Sigmoid colon (tissue), 7 donors: Measurements from ENCODE around the gene ORM1. TPM values are rescaled to one million over a fixed set of nuclear protein-coding genes. Genes with fewer than 3 reads are reported as not detected.
A peak's percentile ranks its signal among the peaks of the same experiment; 100 is the strongest.

Source experiments
- DNase-seq: peaks from one replicate; pipeline ENCODE4 v3.0.0-alpha.2; 2019
- H3K27ac ChIP-seq, 4 donors: fragments of 200-600 bp; sonication (generic); one replicate each; pipeline ENCODE4 v1.5.1; 2016 to 2019; ENCODE audit warnings: mild to moderate bottlenecking in 1 of 4
- H3K27me3 ChIP-seq, 3 donors: fragments of 200-600 bp; sonication (generic); one replicate each; pipeline ENCODE4 v1.5.1; 2019; ENCODE audit warnings: mild to moderate bottlenecking in 1 of 3
- H3K36me3 ChIP-seq, 4 donors: fragments of 200-600 bp; sonication (generic); one replicate each; pipeline ENCODE4 v1.5.1; 2016 to 2019
- H3K4me1 ChIP-seq, 4 donors: fragments of 200-600 bp; sonication (generic); one replicate each; pipeline ENCODE4 v1.5.1; 2017 to 2019
- H3K4me3 ChIP-seq, 4 donors: fragments of 200-600 bp; sonication (generic); one replicate each; pipeline ENCODE4 v1.5.1; 2017 to 2019; ENCODE audit warnings: mild to moderate bottlenecking in 2 of 4, moderate library complexity in 1 of 4
- H3K9me3 ChIP-seq, 4 donors: fragments of 200-600 bp in 3 of 4; sonication (generic) in 3 of 4; one replicate each; pipeline versions ENCODE4 v1.5.1 to v1.6.1; 2013 to 2019
- CTCF ChIP-seq, 4 experiments: fragments of 450-650 bp in 3 of 4; fragments of 200-600 bp in 1 of 4; IDR thresholded peaks; one replicate each; pipeline ENCODE4 v1.5.1; 2016 to 2019; ENCODE audit warnings: antibody characterized with exemption in 4 of 4, mild to moderate bottlenecking in 3 of 4, moderate library complexity in 2 of 4
- EP300 ChIP-seq, 4 donors: sonication (generic); formaldehyde crosslinking; IDR thresholded peaks; one replicate each; pipeline ENCODE4 v1.6.1; 2017; ENCODE audit warnings: antibody characterized with exemption in 4 of 4
- POLR2A ChIP-seq, 2 donors: fragments of 450-650 bp; IDR thresholded peaks; one replicate each; pipeline ENCODE4 v1.6.1; 2016; ENCODE audit warnings: antibody characterized with exemption in 2 of 2, mild to moderate bottlenecking in 2 of 2, moderate library complexity in 2 of 2
- POLR2AphosphoS5 ChIP-seq, 4 donors: sonication (generic); formaldehyde crosslinking; IDR thresholded peaks; one replicate each; pipeline ENCODE4 v1.6.1; 2017; ENCODE audit warnings: antibody characterized with exemption in 4 of 4
- WGBS, 2 donors: extraction: QIAGEN DNeasy Blood & Tissue Kit; methylation state at CpG; one replicate each; pipeline ENCODE4 v1.1.7; 2013; 5-methylcytosine and 5-hydroxymethylcytosine counted together
- intact Hi-C: fragments of 100-400 bp; cut with DNase I; formaldehyde crosslinking; loops from one replicate; pipeline ENCODE4 v1.15.1; 2023
- polyA plus RNA-seq, 3 donors: library from polyadenylated mRNA; stranded (reverse); fragments of 200-250 nt; gene quantifications; one replicate each; pipeline ENCODE4 v1.2.3, GENCODE V29; 2013
- total RNA-seq, 4 donors: library from RNA; depleted of rRNA; stranded (reverse); fragments of >200 nt; gene quantifications; one replicate each; pipeline ENCODE4 v1.1.0, GENCODE V29; 2016
- donor health status: healthy with polysubstance abuse.
- donor health status: Bipolar disorder and iron deficiency.
- donor health status: healthy.

The ORM1 gene
- total and polyA plus RNA-seq, 7 donors = 1.1 to 1.8 TPM; not detected in 5

GRCh38 chr9:114344188-114344566, 21.3 kb downstream of the ORM1 start:
- no peaks in the 10 kb centered on the region for H3K9me3 ChIP-seq
- 88 to 91% methylated on average over 11 of the region's 11 CpGs for WGBS, 2 donors
- no peak overlapping the region for H3K4me3 ChIP-seq
- intact Hi-C loops = loop anchor here (5.0 kb wide), 2 partner anchors 308 to 673 kb away; no protein-coding TSS in a partner anchor
- TF ChIP-seq POLR2AphosphoS5 (IDR thresholded peaks at IDR 0.05) (no peak), EP300 (IDR thresholded peaks at IDR 0.05) (no peak), POLR2A (IDR thresholded peaks at IDR 0.05) (no peak), CTCF (IDR thresholded peaks at IDR 0.05) (no peak)
- H3K27me3 ChIP-seq = no peaks in the 10 kb centered on the region
- DNase-seq = no peak
- peaks cover 0 to 46% (median 33%) of the 10 kb centered on the region in 4 donors for H3K4me1 ChIP-seq
- H3K27ac ChIP-seq = peak overlapping the region in 3 of 4 donors; percentile 74 to 87 (median 85)
- peaks cover 17 to 82% (median 28%) of the 10 kb centered on the region in 4 donors for H3K36me3 ChIP-seq

- H3K27ac ChIP-seq = peak overlapping the region in 3 of 4 donors; percentile 74 to 87 (median 85)
- H3K4me3 ChIP-seq = no peak overlapping the region
- no peaks in the 10 kb centered on the region for H3K9me3 ChIP-seq
- no peaks in the 10 kb centered on the region for H3K27me3 ChIP-seq
- H3K4me1 ChIP-seq = peaks cover 0 to 52% (median 38%) of the 10 kb centered on the region in 4 donors
- no peak for TF ChIP-seq CTCF (IDR thresholded peaks at IDR 0.05)
- peak in 3 of 4 donors; percentile 26 to 61 (median 47) for TF ChIP-seq POLR2AphosphoS5 (IDR thresholded peaks at IDR 0.05)
- peak in 2 of 4 donors; percentile 17 to 78 for TF ChIP-seq EP300 (IDR thresholded peaks at IDR 0.05)
- DNase-seq = no peak
- intact Hi-C loops = loop anchor here (5.0 kb wide), 2 partner anchors 308 to 673 kb away; no protein-coding TSS in a partner anchor
- WGBS, 2 donors = 74 to 83% methylated on average over 3 of the region's 3 CpGs
- peaks cover 14 to 80% (median 28%) of the 10 kb centered on the region in 4 donors for H3K36me3 ChIP-seq
Measured at GRCh38 chr9:114344692-114345091, 21.8 kb downstream of the ORM1 start.

GRCh38 chr9:114345493-114346065, 22.7 kb downstream of the ORM1 start:
- H3K9me3 ChIP-seq = no peaks in the 10 kb centered on the region
- TF ChIP-seq CTCF (IDR thresholded peaks at IDR 0.05) (no peak), POLR2A (IDR thresholded peaks at IDR 0.05) (no peak), EP300 (IDR thresholded peaks at IDR 0.05) (no peak), POLR2AphosphoS5 (IDR thresholded peaks at IDR 0.05) (no peak)
- DNase-seq = no peak
- H3K4me1 ChIP-seq = peaks cover 0 to 56% (median 40%) of the 10 kb centered on the region in 4 donors
- intact Hi-C loops = no loop called here
- H3K27me3 ChIP-seq = no peaks in the 10 kb centered on the region
- peaks cover 13 to 80% (median 29%) of the 10 kb centered on the region in 4 donors for H3K36me3 ChIP-seq
- no peak overlapping the region for H3K4me3 ChIP-seq
- 94 to 97% methylated on average over 7 of the region's 7 CpGs for WGBS, 2 donors
- H3K27ac ChIP-seq = peak overlapping the region in 2 of 4 donors; percentile 85 to 87

- peaks cover 13 to 80% (median 26%) of the 10 kb centered on the region in 4 donors for H3K36me3 ChIP-seq
- H3K4me1 ChIP-seq = peaks cover 0 to 56% (median 40%) of the 10 kb centered on the region in 4 donors
- peak overlapping the region in 2 of 4 donors; percentile 8 to 85 for H3K27ac ChIP-seq
- intact Hi-C loops = no loop called here
- no peaks in the 10 kb centered on the region for H3K9me3 ChIP-seq
- TF ChIP-seq CTCF (IDR thresholded peaks at IDR 0.05) (no peak), EP300 (IDR thresholded peaks at IDR 0.05) (no peak), POLR2AphosphoS5 (IDR thresholded peaks at IDR 0.05) (no peak), POLR2A (IDR thresholded peaks at IDR 0.05) (no peak)
- no peaks in the 10 kb centered on the region for H3K27me3 ChIP-seq
- DNase-seq = no peak
- H3K4me3 ChIP-seq = no peak overlapping the region
- WGBS, 2 donors = 86 to 87% methylated on average over 11 of the region's 11 CpGs
Measured at GRCh38 chr9:114346146-114346545, 23.2 kb downstream of the ORM1 start.
